ENCODE results near the gene LAMC2.
"Not testable (repeated sequence)": the region's sequence is repeated elsewhere in the genome, so short reads cannot be mapped to it uniquely, and the experiment has no call there.

Gene LAMC2

DNA sequence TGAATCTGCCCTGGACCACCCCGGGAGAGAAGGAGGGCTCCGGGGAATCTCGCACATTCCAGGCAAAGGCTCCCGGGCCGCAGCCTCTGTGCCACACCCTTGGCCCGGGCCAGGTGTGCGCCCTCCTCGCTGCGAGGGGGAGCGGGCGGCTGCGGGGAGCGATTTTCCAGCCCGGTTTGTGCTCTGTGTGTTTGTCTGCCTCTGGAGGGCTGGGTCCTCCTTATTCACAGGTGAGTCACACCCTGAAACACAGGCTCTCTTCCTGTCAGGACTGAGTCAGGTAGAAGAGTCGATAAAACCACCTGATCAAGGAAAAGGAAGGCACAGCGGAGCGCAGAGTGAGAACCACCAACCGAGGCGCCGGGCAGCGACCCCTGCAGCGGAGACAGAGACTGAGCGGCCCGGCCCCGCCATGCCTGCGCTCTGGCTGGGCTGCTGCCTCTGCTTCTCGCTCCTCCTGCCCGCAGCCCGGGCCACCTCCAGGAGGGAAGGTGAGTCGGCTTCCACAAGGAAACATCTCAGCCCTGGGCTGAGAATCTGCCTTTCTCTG lies at the start of gene LAMC2:
TSS of gene LAMC2 (plus strand) at position 324 of the 550 bp plus-strand sequence. CDS start at position 413, 89 bp downstream.
- no peak for DNase-seq

DNA sequence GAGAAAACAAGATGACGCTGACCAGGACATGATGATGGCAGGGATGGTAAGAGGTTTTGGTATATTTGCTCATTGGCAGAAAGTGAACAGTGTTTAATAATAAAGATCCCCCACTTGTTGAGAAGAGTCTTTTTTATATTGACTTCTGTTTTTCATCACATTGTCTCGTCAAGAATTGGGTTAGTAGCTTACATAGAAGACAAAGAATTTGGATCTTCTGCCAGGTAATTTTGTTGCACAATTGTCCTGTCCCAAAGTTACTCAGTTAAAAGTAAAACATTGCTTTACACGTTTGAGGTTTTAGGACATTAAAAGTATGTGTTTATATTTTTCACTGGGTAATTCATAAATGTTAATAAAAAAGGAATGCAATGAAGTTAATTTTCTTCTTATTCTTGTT lies 48.3 kb upstream of the LAMC2 start:
- DNase-seq, result no peak

DNA sequence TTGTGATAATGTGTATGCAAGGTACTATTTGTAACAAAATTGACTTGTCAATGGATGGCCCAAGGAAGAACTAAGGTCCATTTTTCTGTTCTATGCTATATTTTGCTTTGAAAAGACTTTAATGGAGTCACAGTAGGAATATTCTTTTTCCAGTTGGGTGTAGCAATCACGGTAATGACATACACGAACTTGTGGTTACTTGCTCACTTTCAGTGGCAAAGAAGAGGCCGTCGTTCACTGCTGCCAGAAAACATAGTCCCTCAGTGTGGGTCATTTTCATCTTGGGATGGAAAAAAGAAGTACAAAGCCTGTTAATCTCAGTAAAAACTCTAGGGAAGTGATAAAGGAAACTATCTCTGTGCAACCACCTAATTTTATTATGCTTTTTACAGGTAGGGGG lies 47.8 kb upstream of the LAMC2 start:
- DNase-seq, result no peak

DNA sequence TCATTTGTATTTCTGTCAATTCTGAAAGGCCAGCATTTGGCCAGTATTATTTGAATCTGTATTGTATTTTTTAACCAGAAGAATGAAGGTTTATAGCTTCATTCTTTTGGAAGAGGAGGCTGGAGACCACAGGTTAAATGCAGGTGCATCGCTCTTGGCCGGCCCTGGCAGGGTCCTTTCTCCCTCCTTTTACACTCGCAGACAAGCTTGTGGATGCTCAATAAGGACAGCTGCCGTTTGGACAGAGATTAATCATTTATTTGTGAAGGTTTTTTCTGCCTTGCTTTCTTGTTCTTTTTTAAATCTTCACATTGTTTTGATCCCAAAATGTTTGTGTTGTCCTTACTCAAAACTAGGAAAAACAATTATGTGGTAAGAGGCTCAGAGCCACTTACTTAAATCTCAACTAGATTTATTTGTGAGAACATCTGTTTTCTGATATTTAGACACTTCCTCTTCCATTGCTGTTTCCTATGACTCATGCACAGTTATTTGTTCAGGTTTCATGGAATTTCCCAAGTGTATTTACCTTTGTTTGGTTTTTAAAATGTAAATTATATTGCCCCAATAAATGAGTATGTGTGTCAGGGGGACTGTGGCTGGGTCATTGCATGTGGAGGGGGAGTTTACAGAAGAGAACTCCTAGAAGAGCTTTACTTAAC lies 46.7 kb upstream of the LAMC2 start:
- DNase-seq, result no peak

DNA sequence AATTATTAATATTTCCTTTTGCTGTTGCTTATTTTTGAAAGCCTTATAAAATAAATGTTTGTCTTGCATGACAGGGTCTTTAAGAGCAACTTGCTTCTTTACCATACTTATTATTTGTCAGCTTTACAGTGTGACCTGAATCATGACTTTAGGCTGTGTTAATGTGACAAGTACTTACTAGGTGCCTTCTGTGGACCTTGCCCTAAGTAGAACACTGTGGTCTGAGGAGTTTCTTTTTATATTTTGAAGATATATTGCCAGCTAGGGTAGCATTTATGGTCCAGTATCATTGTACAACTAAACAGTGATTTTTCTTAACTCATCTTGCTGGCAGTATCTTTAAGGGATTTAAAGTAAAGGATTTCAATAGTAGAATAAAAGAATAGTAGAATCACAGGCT lies 45.4 kb upstream of the LAMC2 start:
- no peak for DNase-seq

DNA sequence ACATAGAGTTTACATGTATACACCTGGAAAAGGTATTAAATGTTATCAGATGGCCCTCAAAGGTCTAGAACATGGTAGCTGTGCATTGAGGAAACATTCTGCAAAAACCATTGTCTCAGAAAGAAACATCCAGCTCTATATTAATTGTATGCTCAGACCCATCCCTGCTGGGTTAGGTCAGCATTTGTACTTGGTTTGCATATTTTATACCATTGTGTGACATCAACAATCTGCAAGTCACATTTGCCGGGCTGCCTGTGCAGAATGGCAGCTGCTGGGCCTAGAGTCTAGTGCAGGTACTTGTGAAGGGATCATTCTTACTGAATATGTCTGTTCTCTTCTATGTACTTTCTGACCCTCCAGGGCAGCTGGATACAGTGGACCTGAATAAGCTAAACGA lies 43.9 kb upstream of the LAMC2 start:
- DNase-seq, result no peak

DNA sequence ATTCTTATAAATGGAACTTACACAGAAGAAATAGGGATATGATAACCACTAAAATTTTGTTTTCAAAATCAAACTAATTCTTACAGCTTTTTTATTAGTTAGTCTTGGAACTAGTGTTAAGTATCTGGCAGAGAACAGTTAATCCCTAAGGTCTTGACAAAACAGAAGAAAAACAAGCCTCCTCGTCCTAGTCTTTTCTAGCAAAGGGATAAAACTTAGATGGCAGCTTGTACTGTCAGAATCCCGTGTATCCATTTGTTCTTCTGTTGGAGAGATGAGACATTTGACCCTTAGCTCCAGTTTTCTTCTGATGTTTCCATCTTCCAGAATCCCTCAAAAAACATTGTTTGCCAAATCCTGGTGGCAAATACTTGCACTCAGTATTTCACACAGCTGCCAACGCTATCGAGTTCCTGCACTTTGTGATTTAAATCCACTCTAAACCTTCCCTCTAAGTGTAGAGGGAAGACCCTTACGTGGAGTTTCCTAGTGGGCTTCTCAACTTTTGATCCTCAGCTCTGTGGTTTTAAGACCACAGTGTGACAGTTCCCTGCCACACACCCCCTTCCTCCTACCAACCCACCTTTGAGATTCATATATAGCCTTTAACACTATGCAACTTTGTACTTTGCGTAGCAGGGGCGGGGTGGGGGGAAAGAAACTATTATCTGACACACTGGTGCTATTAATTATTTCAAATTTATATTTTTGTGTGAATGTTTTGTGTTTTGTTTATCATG lies 42.3 kb upstream of the LAMC2 start:
- no peak for DNase-seq

DNA sequence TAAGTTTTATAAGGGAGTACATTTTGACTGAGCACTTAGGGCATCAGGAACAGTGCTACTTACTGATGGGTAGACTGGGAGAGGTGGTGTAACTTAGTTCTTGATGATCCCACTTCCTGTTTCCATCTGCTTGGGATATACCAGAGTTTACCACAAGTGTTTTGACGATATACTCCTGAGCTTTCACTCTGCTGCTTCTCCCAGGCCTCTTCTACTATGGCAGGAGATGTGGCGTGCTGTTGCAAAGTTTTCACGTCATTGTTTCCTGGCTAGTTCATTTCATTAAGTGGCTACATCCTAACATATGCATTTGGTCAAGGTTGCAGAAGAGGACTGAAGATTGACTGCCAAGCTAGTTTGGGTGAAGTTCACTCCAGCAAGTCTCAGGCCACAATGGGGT lies 41.3 kb upstream of the LAMC2 start:
- DNase-seq, result no peak

DNA sequence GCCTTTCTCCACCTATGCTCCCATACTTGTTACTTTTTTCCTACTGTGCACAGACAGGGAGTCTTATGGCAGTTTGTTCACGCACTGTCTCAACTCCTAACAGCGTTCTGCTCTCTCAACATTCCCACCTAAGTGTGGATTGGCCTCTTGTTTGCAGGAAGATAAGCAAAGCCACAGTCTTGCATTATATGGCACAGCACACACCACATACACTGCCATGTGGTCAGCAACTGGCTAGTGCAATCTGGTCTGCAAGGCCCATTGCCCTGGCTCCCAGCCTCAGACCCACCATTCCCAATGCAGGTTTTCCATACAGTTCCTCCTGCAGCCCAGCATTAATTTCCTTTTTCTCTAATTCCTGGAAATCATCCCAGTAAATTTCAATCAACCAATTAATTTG lies 38.3 kb upstream of the LAMC2 start:
- no peak for DNase-seq

DNA sequence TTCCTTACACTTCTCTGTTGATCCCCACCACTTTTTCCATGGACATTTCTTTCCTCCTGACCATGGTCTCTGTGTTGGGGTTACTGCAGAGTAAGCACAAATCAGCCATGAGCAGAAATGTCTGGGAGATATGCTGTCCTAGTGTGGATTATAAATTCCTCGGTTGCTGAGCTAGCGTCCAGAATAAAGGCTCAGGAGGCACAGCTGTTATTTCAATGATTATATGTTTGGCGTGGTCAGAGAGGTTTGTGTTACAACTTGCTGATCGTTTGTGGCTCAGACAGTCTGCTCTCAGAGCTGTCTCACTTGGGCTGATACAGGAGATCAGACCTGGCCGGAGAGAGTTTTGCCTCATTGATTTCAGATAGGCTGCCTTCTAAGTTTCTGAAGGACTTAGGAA lies 37.5 kb upstream of the LAMC2 start:
- DNase-seq, result no peak

DNA sequence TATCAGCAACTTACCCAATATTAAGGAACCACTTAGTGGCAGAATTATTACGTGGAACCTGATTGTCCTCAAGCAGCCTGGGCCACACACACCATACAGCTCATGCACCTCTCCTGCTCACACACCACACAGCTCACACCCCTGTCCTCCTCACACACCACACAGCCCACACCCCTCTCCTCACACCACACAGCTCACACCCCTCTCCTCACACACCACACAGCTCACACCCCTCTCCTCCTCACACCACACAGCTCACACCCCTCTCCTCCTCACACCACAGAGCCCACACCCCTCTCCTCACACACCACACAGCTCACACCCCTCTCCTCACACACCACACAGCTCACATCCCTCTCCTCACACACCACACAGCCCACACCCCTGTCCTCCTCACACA lies 36.8 kb upstream of the LAMC2 start:
- DNase-seq, result no peak

DNA sequence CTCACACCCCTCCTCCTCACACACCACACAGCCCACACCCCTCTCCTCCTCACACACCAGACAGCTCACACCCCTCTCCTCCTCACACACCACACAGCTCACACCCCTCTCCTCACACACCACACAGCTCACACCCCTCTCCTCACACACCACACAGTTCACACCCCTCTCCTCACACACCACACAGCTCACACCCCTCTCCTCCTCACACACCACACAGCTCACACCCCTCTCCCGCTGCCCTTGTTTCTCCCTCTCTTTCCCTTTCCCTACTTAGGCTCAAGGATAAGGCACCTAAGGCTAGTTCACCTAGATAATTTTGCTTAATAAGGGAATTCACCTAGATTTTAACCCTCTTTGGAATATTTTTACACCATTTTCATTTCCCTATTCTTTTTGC lies 36.0 kb upstream of the LAMC2 start:
- not testable (repeated sequence) for DNase-seq

DNA sequence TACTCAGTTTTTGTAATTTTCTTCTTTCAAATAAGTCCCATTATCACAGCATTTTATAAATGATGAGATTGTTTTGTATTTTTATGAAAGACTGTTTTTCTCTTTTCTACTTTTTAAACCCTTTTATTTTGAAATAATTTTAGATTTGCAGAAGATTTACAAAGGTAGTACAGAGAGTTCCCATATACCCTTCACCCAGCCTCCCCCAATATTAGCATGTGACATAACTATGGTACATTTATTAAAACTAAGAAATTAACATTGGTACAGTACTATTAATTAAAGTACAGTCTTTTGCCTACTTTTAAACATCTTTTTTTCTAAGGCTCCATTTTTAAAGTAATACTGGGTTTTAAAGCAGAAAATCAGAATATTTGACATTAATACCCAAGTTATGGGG lies 35.6 kb upstream of the LAMC2 start:
- no peak for DNase-seq

DNA sequence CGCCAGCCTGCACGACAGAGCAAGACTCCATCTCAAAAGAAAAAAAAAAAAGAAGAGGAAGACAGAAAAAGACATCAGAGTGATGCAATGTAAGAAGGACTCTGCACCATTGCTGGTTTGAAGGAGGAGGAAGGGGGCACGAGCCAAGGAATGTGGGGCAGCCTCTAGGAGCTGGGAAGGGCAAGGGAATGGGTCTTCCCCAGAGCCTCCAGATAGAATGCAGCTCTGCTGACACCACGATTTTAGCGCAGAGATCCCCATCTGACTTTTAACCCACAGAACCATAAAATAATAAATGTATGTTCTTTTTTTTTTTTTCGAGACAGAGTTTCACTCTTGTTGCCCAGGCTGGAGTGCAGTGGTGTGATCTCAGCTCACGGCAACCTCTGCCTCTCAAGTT lies 33.9 kb upstream of the LAMC2 start:
- no peak for DNase-seq

DNA sequence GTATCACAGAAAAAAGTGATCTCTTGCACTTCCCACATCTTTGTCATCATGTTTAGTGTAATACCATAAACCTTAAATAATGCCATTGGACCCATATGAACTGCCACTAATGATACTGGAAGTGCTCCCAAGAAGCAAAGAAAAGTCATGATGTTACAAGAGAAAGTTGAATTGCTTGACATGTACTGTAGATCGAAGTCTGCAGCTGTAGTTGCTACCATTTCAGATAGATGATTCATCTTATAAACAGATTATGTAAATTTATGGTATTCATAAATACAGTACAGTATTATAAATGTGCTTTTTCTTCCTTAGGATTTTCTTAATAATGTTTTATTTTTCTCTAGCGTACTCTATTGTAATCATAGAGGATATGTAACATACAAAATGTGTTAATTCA lies 30.1 kb upstream of the LAMC2 start:
- no peak for DNase-seq

DNA sequence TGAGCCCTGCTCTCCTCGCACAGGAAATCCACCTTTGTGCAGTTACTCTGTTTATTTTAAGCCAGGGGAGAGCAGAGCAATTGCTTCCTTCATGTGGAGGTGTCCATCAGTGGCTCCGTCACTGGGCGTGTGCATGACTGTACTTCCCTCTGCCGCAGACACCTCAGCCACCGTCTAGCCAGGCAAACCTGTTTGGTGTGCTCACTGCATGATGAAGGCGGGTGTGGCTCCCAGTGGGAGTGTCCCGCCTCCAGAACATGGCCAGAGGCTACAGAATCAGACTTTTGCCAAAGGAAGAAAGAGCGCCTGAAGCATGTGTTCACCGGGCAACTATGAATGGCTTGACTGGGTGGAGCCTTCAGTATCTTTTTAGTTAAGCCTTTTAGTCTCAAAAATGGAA lies 26.1 kb upstream of the LAMC2 start:
- no peak for DNase-seq

DNA sequence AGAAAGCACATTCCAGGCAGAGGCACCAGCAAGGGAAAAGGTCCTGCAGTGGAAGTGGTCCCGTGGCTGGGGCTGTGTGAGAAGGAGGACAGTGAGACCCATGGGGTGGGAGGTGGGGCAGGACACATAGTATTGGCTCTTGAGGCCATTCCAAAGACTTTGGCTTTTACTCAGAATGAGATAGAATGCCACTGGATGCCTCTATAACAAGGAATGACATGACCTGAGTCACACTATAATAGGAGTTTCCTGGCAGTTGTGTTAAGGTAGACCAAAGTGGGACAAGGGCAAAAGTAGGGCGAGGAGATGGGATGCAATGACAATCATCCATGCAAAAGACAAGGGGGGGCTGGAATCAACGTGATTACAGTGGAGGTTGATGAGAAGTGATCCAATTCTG lies 24.7 kb upstream of the LAMC2 start:
- no peak for DNase-seq

DNA sequence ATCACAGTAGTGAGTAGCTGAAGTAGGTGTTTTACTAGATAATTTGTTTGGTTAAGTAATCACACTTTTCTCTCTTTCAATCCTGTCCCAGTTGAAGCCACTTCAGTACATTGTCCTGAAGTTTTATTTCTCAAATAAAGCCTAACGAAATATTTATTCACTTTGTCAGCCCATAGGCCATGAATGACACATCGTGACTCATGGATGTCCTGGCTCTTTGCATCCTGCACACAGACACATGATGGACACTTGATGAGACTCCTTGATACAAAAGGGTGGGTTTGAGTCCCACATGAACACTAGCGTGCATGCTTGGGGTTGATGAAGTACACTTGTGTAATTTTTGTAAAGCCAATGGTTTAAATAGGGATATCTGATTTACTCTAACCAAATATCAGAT lies 22.7 kb upstream of the LAMC2 start:
- DNase-seq, result no peak

DNA sequence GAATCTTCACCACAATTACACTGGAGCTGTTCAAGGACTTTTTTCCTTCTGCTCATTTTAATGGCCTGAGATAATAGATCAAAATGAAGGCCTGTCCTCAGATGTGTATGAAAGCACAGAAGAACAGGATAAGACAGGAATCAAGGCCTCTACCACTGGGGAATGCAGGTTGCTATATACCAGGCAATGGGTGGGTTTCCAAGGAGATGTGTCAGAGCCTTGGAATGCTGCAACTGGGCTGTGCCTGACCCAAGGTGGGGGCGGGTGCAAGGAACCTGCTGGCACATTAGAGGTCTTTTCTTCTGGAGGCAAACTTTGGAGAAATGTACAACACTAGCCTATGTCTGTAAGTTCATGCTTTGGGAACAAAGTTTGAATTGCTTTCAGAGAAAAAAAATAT lies 21.7 kb upstream of the LAMC2 start:
- DNase-seq, result no peak

DNA sequence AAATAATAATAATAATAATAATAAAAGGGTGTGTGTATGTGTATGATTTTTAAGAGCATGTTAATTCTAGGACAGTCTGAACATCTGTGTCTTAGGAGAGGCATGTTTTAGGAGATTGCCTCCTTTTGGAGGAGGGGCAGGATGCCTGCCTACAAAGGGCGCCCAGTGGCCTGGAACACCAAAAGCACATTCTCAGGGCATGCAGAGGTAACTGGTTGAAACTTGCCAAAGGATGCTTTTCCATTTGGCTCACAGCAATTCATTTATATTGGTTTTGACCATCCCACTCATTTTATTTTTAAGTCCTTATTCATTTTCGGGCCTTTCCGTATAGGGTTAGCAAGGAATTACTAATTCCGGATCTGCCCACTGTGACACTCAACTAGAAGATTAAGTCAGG lies 21.1 kb upstream of the LAMC2 start:
- DNase-seq, result no peak

DNA sequence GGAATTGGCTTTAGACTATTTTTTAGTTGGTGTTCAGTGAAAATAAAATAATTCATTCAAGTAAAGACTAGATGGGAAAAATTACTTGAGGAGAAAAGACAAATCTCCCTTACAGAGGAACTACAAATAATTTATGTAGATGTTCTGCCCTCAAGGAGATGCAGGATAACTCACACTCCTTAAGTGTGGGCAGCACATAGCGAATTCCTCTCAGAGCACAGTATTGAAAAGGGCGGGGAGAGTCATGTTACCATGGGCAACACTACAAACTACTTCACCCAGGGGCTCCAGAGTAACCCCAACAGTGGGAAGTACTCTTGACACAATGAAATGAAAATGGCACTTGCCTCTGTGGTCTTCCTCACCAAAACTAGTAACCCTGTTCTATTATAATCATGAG lies 20.6 kb upstream of the LAMC2 start:
- no peak for DNase-seq

DNA sequence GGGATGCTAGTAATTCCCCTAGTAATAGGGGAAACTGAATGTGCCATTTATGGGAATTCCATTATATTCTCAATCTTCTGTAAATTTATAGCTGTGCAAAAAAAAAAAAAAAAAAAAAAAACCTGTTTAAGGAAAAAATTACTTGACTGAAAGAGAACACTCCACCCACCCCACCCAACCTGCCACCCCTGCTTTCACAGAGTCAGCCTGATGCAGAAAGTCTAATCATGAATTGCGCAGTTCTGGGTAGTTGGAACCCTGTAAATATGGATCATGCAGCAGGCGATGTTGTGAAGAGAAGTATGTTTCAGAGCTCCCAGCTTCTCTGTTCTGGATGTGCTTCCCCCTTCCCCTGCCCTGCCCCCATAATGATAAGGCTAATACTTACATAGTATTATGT lies 19.6 kb upstream of the LAMC2 start:
- no peak for DNase-seq

DNA sequence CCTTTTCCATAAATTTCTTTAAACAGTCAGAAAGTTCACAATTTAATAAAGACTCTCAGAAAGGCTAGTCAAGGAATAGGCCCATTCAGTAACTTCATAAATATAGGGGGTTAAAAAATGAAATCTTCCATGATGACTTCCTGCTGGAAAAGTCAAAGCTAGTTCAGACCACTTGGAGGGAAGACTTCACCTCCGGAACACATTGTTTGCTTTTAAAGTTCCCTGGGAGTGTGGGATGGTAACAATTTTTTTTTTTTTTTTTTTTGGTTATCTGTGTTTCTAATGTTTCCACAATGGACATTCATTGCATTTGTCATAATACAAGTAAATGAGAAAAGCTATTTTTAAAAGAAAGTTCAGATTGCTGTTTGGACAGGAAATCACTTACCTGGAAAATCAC lies 18.4 kb upstream of the LAMC2 start:
- DNase-seq, result no peak

DNA sequence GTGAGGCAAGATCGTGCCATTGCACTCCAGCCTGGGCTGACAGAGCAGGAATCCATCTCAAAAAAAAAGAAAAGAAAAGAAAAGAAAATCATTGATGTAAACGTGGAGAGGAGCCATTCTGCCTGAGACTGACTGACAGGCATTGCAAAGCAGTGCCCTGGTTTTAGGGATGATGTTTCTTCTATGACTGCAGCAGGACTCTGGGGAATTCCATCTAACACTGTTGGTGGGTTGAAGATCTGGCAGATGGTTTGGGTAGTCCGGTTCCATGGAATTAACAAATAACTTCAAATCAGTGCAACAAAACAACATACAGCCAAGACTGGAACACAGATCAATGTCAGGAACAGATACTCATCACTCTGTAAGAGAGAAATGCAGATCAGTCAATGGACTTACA lies 17.8 kb upstream of the LAMC2 start:
- DNase-seq, result no peak

DNA sequence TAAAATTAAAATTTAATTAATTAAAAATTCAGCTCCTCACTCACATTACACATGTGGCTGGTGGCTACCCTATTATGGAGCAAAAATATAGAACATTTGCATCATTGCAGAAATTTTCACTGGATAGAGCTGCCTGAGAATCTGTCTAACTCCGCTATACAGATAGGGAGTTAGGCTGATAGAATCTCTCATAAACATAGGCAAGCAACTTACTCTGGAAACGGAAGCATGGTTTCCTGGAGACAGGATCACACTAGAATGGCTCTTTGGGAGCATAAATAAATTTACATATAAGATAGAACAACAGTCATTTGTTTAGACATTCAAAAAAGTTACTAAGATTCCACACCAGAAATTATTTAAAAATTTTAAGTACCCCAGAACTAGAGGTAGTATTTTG lies 12.2 kb upstream of the LAMC2 start:
- no peak for DNase-seq

Data from NCI-H1694 (cell line).